ENCODE data around the gene IGF1R. TPM values are rescaled to one million over a fixed set of nuclear protein-coding genes. Genes with fewer than 3 reads are reported as not detected.

Gene IGF1R
- total and polyA plus RNA-seq, 2 of the 8 experiments (the other 6 are each of a cell fraction or from before 2014, with no cell fraction given) = 32.9 to 109 TPM

DNA sequence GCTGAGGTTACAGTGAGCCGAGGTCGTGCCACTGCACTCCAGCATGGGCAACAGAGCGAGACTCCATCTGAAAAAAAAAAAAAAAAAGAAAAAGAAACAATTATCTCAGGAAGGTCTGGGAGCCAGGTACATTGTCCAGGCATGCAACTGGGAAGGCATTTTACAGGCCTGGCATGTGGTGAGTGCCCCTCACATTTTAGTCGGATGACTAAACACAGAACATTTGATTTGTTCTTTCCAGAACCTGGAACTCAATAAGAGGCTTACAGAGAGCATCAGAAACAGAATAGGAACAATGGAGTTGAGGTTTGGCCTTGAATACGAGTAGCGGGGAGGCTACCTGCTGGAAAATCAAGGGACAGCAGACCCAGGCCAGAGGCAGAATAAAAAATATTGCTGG lies 33.7 kb upstream of the IGF1R start:
- Histone ChIP-seq H3K23me2 (ENCODE audit: low read depth, low read length) (no peaks in the 10 kb centered on the region), H2BK5ac (ENCODE audit: low read depth, low read length) (no peak overlapping the region), H2BK20ac (ENCODE audit: low read length) (no peak overlapping the region), H2AFZ (ENCODE audit: low read length) (no peak overlapping the region), H3K4me2 (ENCODE audit: insufficient read depth in 1 of 2, low read depth in 2 of 2, low read length in 2 of 2) (no peak overlapping the region), H3K79me2 (ENCODE audit: control insufficient read depth in 1 of 2, insufficient read depth in 2 of 2, low read length in 2 of 2) (no peaks in the 10 kb centered on the region), H3K4ac (replicated peaks; ENCODE audit: insufficient read length, low read depth, low read length) (no peak overlapping the region), H3K9ac (replicated peaks in 1 of 4; ENCODE audit: extremely low read depth in 1 of 4, low read depth in 3 of 4, low read length in 3 of 4) (no peak overlapping the region), H3K18ac (ENCODE audit: extremely low read depth, low read length) (no peak overlapping the region), H3K36me3 (ENCODE audit: control insufficient read depth in 2 of 4, insufficient read depth in 4 of 4, low read length in 3 of 4) (no peaks in the 10 kb centered on the region), H3K4me3 (ENCODE audit: extremely low read depth in 1 of 4, insufficient read depth in 2 of 4, low read depth in 3 of 4, low read length in 4 of 4) (no peak overlapping the region), H2BK15ac (ENCODE audit: low read length) (no peak overlapping the region), H3K23ac (ENCODE audit: insufficient read length) (no peak overlapping the region), H3K79me1 (ENCODE audit: low read depth, low read length) (no peaks in the 10 kb centered on the region), H3K27ac (ENCODE audit: low read depth, low read length) (no peak overlapping the region), H3K4me1 (replicated peaks in 1 of 4; ENCODE audit: control insufficient read depth in 3 of 4, insufficient read depth in 4 of 4, low read length in 3 of 4) (peaks cover 0 to 2% (median 0%) of the 10 kb centered on the region in 4 experiments; a peak in 2 of 7 replicates), H3K14ac (ENCODE audit: insufficient read length) (no peak overlapping the region), H3K56ac (replicated peaks; ENCODE audit: insufficient read length, low read depth, low read length) (no peak overlapping the region), H4K91ac (replicated peaks; ENCODE audit: insufficient read length, low read length) (no peak overlapping the region), H2BK12ac (ENCODE audit: low read depth, low read length) (no peak overlapping the region), H3K9me3 (ENCODE audit: insufficient read depth in 2 of 2, low read depth in 1 of 2, low read length in 1 of 2) (no peaks in the 10 kb centered on the region), H4K8ac (ENCODE audit: extremely low read depth, insufficient read depth, low read length) (no peak overlapping the region), H4K20me1 (replicated peaks in 1 of 2; ENCODE audit: control insufficient read depth in 1 of 2, insufficient read depth in 2 of 2, low read length in 2 of 2) (no peaks in the 10 kb centered on the region), H2BK120ac (replicated peaks; ENCODE audit: low read depth, low read length) (no peak overlapping the region), H3K27me3 (replicated peaks in 1 of 4; ENCODE audit: control insufficient read depth in 3 of 4, extremely low read depth in 1 of 4, insufficient read depth in 3 of 4, low read length in 3 of 4) (no peaks in the 10 kb centered on the region), H2AK5ac (ENCODE audit: low read depth, low read length) (no peak overlapping the region), H4K5ac (ENCODE audit: insufficient read length, low read depth, low read length) (no peak overlapping the region)
- TF ChIP-seq, protein P1, sequence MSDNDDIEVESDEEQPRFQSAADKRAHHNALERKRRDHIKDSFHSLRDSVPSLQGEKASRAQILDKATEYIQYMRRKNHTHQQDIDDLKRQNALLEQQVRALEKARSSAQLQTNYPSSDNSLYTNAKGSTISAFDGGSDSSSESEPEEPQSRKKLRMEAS (IDR thresholded peaks at IDR 0.05) = no peak
- TF ChIP-seq ATF3 (IDR thresholded peaks at IDR 0.05; ENCODE audit: insufficient read depth, low read depth, low read length) (no peak), KDM1A (IDR thresholded peaks at IDR 0.05; ENCODE audit: borderline replicate concordance, low read length) (no peak)
- DNase-seq (ENCODE audit: low read depth in 1 of 2, low spot score in 2 of 2) (no peak), FAIRE-seq (no peak)
- 92% methylated on average over 5 of the region's 6 CpGs; no CpG with 5 or more reads in 1 of the 2 experiments for WGBS, 2 experiments (ENCODE audit: extremely low coverage in 1 of 2, insufficient coverage in 1 of 2, insufficient read length in 1 of 2, insufficient replicate concordance in 2 of 2, low coverage in 1 of 2, low lambda C conversion rate in 2 of 2, missing lambda C conversion rate in 1 of 2)
- CTCF ChIA-PET (ENCODE audit: partially characterized antibody) = interaction anchor here (0.6 to 1.5 kb wide), 5 partner anchors 16 to 172 kb away, joined by 3 to 4 read pairs (median 3); no protein-coding TSS in a partner anchor
- POLR2A ChIA-PET (ENCODE audit: partially characterized antibody) = no interaction called here
